Testis (tissue), 2 donors: Measurements from ENCODE around the gene MRM2.

Experiments used
- POLR2A ChIP-seq: fragments of 450-650 bp; IDR thresholded peaks from one replicate; pipeline ENCODE4 v1.6.1; 2017; ENCODE audit warnings: antibody characterized with exemption, mild to moderate bottlenecking, moderate library complexity
- TF ChIP-seq, protein P1 (sequence below), 3 experiments: fragments of 450-650 bp in 2 of 3; fragments of 200-600 bp in 1 of 3; sonication (generic) in 1 of 3; IDR thresholded peaks; one replicate each; pipeline ENCODE4 v1.5.1; 2016 to 2019; ENCODE audit warnings: antibody characterized with exemption in 3 of 3, mild to moderate bottlenecking in 2 of 3, moderate library complexity in 1 of 3

DNA sequence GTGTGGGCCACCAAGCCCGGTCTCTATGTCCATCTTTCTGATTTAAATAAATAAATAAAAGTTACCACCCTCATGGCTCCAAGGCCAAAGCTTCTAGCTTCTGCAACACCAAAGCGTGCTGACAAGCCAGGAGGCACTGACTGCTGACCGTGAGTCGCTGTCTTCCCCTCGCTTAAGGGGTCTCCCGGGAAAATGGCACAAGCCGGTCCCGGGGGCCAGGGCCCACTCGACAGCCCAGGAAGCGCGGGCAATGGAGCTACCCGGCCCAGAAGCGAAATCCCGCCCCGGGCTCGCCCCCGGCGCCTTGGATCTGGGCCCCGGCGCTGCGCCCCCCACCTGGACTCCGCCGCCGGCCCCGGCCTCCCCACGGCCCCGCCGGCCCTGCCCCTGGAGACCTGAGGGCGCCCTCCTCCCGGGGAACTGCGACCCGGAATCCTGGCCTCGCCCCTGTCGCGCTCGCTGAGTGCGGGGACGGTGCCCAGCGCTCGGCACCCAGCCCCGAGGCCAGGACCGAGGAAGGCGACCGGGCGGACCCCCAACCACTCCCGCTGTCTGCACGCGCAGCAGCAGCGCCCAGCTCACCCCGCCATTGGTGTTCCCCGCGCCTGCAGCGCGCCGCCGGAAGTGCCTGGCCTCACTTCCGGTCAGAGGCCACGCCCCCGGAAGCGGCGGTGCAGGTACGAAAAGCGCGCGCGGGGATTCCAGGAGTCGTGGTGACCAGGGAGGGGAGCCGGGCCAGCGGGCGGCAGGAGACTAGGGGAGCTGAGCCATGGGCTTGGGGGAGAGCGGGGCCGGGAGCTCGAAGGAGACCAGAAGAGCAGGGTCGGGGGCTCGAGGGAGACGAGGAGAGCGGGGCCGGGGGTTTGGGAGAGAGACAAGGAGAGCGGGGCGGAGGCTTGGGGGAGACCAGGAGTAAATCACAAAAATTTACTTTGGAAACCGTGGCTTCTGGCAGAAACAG lies at the start of gene MRM2, which contains the start of gene NUDT1:
- TF ChIP-seq, protein P1, sequence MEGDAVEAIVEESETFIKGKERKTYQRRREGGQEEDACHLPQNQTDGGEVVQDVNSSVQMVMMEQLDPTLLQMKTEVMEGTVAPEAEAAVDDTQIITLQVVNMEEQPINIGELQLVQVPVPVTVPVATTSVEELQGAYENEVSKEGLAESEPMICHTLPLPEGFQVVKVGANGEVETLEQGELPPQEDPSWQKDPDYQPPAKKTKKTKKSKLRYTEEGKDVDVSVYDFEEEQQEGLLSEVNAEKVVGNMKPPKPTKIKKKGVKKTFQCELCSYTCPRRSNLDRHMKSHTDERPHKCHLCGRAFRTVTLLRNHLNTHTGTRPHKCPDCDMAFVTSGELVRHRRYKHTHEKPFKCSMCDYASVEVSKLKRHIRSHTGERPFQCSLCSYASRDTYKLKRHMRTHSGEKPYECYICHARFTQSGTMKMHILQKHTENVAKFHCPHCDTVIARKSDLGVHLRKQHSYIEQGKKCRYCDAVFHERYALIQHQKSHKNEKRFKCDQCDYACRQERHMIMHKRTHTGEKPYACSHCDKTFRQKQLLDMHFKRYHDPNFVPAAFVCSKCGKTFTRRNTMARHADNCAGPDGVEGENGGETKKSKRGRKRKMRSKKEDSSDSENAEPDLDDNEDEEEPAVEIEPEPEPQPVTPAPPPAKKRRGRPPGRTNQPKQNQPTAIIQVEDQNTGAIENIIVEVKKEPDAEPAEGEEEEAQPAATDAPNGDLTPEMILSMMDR (IDR thresholded peaks at IDR 0.05): no peak
- no peak for TF ChIP-seq POLR2A
